Neural progenitor cell (in vitro differentiated cells): Measurements from ENCODE around the gene MICAL2.

ENCODE experiments used
- EZH2 ChIP-seq: fragments of 200-600 bp; sonication (generic); IDR thresholded peaks from 2 replicates; pipeline ENCODE4 v1.6.1; 2017; ENCODE audit warnings: antibody characterized with exemption, mild to moderate bottlenecking, moderate library complexity
- EZH2phosphoT487 ChIP-seq: fragments of 200-600 bp; sonication (generic); IDR thresholded peaks from 2 replicates; pipeline ENCODE4 v1.6.1; 2017; ENCODE audit warnings: antibody characterized with exemption
- TF ChIP-seq, protein P1 (sequence below): fragments of 200-600 bp; sonication (generic); IDR thresholded peaks from 2 replicates; pipeline ENCODE4 v1.5.1; 2017; ENCODE audit warnings: antibody characterized with exemption, mild to moderate bottlenecking

DNA sequence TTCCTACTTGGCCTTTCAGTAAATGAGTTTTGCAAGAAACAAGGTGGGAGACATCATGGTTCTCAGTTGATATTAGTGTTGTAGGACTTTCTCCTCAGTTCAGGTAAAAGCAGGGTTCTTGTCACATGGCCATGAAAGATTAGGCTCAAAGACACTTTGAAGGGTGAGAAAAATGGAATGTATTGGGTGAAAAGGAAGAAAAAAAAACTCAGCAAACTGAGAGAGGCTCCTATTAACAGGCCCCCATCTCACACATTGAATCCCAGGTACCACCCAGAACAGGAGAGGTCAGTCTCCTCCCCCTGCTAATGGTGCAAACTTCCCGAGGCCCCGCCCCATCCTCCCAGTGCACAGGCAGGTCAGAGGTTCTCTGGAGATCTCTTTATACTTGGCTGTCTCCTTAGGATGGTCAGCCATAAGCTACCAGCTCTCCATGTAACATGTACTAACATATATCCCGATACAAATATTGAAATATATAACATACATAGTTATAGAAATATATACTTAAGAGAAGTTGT, 62.2 kb downstream of the MICAL2 start:
- TF ChIP-seq, protein P1, sequence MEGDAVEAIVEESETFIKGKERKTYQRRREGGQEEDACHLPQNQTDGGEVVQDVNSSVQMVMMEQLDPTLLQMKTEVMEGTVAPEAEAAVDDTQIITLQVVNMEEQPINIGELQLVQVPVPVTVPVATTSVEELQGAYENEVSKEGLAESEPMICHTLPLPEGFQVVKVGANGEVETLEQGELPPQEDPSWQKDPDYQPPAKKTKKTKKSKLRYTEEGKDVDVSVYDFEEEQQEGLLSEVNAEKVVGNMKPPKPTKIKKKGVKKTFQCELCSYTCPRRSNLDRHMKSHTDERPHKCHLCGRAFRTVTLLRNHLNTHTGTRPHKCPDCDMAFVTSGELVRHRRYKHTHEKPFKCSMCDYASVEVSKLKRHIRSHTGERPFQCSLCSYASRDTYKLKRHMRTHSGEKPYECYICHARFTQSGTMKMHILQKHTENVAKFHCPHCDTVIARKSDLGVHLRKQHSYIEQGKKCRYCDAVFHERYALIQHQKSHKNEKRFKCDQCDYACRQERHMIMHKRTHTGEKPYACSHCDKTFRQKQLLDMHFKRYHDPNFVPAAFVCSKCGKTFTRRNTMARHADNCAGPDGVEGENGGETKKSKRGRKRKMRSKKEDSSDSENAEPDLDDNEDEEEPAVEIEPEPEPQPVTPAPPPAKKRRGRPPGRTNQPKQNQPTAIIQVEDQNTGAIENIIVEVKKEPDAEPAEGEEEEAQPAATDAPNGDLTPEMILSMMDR: no peak
- TF ChIP-seq EZH2phosphoT487 (no peak), EZH2 (no peak)
